Measurements from ENCODE around the gene CDK16.

Gene CDK16

DNA sequence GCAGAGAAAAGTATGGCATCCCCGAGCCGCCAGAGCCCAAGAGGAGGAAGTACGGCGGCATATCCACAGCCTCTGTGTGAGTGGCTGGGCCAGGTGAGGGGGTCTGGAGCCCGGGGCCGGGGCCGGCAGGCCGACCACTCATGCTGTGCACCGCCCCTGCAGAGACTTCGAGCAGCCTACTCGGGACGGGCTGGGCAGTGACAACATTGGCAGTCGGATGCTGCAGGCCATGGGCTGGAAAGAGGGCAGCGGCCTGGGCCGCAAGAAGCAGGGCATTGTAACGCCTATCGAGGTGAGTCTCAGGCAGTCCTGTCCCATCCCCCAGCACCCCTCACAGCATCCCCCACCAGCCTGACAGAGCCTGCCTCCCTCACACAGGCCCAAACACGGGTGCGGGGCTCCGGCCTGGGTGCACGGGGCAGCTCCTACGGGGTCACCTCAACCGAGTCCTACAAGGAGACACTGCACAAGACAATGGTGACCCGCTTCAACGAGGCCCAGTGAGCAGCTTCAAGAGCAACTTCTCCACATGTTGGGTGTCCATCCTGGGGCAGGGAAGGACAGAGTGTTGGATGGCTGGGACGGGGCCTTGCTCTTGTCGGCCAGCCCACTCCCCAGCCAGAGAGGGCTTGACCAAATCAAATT, 32.3 kb upstream of the CDK16 start:
- DNase-seq: no peak

DNA sequence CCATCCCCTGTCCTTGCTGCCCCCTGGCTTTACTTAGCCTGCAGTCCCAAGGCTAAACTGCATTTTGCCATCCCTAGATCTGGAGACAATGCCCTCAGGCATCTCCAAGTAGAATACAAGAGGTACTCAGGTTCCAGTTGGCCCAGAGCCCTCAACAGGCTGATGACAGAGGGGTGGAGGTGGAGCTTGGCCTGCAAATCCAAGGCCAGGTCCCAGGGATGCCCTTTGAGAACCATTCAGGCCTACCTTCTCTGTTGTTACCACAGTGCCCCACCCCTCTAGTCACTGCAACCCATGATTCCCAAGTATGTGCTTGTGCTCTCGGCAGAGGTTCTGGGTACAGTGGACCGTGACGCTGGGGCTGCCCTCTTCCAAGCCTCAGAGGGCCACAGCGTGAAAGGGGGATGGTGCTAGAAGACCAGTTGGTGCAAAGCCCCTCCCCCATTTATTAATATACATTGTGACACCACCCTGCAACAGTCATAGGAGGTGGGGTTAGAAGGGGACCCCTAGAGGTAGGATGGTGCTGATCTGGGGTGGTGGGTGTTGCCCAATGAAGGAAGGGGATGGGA, 31.3 kb upstream of the CDK16 start:
- no peak for DNase-seq

DNA sequence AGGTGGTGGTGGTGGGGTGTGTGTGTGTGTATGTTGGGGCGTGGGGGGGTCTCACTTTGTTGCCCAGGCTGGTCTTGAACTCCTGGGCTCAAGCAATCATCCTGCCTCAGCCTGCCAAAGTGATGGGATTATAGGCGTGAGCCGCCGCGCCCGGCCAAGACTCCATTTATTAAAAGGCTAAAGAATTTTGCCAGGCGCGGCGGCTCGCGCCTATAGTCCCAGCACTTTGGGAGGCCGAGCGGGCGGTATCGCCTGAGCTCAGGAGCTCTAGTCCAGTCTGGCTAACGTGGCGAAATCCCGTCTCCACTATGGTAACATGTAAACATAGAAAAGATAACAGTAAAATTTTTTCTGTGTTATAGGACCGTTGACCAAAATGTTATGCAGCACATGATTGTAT, 28.6 kb upstream of the CDK16 start:
- DNase-seq: no peak

DNA sequence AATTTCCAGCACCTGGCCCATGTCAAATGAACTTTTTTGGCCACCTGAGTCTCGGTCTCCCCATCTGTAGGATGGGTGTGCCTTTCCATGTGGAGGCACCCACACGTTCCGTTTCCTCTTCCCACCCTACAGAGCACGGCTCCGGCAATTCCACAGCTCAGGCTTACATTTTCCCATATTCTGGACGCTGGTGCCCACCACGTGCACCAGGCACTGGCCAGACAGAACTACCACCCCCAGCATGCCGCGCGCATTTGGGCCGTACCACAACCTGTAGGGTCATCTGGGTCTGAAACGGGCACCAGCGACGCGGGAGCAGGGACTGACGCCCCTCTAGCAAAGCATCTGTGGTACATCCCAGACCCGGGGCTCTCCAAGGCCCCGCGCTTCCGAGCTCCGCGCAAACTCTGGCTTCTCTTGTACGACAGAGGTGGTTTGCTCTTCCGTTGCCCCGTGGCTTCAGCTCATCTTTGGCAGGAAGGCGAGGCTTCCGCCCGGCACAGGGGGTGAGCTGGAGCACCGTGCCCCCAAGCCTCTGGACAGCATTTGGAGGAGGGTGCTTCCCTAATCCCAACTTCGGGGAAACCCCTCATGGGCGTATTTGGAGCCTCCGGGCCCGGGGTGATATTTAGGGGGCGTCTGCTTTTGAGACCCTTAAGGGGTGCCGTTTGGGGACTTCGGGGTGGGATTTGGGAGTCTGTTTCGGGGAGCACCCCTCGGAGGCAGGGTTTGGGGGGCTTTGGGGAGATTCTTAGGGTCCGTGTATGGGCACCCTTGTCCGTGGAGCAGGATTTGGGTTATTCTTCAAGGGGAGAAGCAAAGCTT, 27.8 kb upstream of the CDK16 start:
- DNase-seq: peak; percentile 77

DNA sequence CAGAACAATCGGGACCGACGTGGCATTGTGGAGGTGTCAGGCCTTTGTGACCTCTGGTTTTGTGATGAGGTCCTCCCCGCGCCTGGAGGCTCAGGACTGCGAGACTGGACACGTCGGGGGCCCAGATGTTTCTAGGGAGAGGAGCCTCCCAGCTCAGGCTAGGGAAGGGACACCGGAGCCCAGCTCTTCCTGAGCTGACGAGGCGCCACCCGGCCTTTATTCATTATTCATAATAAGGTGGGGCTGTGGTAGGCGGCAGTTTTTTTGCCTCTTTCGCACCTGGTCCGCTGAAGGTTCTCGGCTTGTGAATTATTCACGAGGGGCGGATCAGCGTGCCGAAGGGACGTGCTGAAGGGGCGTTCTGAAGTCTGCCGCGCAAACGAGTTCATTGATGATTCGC, 27.1 kb upstream of the CDK16 start:
- DNase-seq: peak; percentile 34

DNA sequence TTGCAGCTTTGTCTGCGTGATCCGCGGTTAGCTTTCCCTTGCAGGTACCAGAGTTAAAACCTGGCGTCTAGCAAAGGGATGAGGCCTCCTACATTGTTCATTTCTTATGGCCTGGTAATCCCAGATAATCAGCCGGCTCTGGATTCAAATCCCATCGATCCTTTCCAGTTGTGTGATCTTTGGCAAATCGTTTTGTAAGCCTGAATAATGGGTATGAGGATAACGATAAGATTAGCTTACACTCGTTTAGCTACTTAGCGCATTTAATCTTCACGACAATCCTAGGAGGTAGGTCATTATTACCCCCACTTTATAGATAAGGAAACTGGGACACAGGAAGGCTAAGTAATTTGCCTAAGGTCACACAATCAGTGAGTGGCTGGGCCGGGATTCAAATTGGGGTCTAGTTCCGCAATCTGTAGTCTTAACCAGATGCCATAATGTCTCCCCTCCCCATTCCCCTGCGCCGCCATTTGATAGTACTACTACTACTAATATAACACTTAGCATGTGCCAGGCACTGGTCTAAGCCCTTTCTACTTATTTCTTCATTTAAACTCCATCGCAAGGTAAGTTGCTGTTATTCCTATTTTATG, 26.6 kb upstream of the CDK16 start:
- no peak for DNase-seq

DNA sequence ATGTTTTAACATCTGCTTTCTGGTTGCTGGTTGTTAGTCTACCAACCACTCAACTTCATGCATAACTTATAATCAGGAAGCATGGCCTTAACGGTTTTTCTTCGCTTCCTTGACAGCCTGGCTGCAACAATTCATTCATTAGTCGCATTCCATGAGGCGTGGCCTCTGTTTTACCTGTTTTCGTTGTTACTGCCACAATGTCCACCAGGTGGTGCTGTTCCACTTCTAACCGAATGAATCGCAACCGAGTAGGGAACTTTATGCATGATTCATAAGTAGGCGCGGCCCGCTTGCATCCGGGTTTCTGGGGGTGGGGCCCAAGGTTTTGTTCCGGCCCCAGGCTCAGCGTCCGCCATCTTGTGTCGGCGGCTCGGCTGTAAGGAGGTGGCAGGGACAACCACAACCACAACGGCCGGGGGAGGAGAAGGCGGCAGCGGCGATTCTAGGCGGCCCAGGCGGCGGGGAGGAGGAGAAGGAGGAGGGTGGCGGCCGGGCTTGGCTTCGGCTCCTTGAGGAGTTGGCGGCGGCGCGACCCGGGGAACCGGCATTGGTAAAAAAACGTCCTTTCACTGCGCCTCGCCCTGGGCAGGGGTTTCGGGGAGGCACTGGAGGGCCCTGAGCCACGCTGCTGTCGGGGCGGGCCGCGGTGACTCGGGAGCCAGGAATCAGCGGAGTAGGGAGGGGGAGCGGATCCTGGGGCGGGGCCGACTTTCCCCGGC, 24.8 kb upstream of the CDK16 start, which contains the start of gene UBA1:
TSS of gene UBA1 (plus strand) at position 355 of the 719 bp plus-strand sequence. CDS start 4,974 bp downstream, outside the sequence.
- DNase-seq: peak; percentile 96

DNA sequence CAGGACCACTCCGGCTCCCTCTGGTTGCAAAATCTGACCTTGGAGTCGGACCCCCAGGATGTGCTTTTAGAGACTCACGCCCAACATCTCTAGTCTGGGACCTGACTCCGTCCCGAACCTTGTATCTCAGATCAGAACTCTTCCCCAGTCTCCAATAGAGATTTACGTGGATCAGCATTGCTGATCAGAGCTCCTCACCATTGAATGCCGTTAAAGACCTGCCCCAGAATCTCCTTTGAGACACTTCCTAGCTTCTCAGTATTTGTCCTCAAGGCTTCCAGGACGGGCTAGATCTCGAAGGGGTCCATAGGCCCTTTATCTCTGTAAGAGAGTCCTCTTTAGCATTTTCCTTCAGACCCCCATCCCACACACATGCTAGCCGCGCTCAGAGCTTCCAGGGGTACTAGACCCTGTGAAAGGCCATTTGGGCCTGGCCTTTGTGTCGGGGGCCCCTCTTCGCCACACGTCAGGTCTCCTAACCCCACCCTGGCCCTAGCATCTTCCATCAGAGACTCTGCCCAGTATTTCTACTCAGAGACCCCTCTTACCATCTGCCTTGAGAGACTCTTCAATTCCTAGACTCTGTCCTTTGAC, 24.2 kb upstream of the CDK16 start:
- DNase-seq: no peak

DNA sequence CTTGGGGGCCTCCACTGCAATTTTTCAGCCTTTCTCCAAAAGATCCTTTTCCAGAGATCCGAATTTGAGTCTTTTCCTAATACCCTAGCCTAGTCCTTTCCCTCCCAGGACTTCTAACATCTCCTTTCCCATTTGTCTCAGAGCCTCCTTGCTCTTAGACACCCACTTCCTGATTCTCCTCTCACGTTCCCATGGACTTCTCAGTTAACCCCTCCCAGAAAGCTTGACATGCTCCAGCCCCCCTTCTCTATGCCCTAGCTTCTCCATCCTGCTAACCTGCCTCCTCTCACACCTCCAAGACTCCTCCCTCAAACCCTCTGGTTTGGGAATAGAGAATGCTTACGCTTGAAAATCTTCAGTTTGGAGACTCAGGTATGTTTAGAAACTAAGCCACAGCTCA, 22.4 kb upstream of the CDK16 start:
- DNase-seq: no peak

DNA sequence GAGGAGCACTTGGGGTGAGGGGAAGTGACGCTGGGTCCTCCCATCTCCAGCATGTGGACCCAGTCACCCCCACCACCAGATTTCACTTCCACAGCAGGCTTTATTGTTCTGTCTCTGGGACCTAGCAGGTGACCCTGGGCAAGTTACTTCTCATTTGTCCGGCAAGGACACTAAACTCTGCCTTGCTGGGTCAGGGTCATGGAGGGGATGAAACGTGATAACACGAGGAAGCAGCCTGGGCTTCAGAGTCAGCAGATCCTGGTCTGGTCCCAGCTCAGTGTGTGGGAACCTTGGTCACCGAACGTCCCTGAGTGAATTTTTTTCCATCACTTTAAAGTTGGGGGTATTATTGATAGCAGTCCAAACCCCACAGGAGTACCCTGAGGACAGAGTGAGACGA, 21.0 kb upstream of the CDK16 start:
- DNase-seq: no peak

DNA sequence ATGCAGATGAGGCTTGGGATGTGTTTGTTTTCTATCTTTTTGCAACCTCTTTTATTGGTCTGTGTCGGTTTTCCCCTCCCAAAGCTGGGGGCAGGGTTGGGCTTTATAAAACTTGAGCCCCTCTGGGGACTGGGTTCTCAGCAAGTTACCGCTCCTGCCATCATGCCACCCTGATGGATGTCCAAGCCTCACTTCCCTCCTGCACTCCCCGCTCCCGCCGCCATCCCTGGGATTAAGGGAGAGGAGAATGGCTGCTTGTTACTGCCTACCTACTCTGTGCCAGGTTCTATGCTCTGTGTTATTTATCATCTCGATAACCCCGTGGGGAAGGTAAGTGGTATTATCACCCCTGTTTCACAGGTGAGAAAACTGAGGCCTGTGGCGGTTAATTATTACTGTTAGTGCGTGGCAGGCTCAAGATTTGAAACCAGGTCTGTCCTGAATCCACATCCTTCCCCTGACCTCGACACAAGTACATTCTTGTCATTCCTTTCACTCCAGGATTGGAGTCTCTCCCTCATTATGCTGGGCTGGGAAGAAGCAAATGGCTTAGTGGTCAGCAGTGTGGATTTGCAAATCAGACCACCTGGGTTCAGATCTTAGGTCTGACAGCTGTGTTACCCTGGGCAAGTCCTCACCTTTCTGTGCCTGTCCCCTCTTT, 20.3 kb upstream of the CDK16 start:
- no peak for DNase-seq

DNA sequence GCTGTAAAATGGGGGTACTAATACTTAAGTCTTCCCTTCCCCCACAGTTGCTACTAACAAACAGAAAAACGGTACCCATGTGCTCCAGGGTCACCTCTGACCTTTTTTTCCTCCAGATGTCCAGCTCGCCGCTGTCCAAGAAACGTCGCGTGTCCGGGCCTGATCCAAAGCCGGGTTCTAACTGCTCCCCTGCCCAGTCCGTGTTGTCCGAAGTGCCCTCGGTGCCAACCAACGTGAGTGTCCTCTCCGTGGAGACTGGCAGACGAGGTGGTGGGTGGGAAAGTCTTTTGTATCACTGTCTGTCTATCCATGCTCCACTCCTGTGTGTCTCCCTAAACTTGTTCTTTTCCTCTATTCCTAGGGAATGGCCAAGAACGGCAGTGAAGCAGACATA, 19.8 kb upstream of the CDK16 start:
- no peak for DNase-seq

DNA sequence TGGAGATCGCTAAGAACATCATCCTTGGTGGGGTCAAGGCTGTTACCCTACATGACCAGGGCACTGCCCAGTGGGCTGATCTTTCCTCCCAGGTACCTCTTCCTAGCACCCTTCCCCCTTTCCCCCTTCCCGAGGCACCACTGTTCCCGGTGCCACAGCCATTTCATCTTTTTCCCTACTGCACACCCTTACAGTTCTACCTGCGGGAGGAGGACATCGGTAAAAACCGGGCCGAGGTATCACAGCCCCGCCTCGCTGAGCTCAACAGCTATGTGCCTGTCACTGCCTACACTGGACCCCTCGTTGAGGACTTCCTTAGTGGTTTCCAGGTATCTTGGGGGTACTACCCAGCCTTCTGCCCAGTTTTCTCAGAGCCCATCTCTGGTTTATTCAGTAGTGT, 19.2 kb upstream of the CDK16 start:
- no peak for DNase-seq

DNA sequence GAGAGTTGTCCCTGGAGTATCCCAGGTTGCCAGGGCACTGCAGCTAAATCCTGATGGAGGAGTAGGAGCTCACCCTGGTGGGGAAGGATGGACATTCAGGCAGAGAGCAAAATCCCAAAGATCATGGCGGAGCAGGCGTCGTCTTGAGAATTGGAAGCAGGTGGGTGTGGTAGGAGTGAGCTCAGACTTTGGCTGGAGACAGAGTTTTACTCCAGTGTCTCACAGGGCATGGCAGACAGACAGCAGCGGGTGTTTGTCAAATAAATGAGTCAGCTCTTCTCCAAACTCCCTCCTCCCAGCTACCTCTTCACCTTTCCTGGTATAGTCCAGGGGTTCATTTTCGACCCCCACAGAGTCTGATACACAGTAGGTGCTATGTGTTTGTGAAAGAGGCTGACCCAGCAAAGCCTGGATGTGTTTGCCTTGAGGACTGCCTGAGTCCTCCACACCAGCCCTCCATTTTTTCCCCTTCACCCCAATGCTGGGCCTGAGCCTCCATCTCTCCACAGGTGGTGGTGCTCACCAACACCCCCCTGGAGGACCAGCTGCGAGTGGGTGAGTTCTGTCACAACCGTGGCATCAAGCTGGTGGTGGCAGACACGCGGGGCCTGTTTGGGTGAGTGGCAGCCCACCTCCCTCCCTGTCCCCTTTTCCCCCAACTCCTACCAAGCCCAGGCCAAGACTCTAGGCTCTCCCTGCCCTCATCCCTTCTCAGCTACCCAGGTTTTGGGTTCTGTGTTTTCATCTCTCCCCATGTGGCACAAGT, 17.9 kb upstream of the CDK16 start:
- no peak for DNase-seq

DNA sequence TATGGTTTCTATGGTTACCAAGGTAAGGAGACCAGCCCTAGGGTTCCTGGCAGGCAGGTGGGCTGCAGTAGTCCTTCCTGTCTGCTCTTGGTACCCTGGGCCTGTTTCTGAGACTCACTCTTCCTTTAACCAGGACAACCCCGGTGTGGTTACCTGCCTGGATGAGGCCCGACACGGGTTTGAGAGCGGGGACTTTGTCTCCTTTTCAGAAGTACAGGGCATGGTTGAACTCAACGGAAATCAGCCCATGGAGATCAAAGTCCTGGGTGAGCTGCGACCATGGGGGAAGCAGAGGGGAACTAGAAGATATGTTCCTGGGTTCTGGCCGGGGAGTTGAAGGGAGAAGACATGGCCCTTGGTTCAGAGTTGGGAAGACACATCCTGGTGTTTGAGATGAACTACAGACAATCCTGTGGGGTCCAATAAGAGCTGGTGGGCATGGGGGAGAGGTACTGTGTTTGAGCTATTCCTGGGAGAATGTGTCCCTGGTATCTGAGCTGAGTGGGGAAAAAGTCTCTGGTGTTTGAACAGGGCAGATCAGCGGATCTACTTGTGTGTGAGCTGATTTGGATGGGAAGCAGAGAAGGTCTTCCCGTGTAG, 17.0 kb upstream of the CDK16 start:
- no peak for DNase-seq

DNA sequence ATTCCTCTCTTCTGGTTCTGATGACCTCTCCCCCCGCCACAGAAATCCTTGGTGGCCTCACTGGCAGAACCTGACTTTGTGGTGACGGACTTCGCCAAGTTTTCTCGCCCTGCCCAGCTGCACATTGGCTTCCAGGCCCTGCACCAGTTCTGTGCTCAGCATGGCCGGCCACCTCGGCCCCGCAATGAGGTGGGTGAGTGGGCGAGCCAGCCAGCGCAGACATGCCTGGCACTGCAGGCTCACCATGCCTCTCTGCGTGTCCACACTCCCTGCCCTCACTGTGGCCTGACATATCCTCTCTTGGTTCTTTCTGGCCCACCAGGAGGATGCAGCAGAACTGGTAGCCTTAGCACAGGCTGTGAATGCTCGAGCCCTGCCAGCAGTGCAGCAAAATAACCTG, 16.2 kb upstream of the CDK16 start:
- no peak for DNase-seq

DNA sequence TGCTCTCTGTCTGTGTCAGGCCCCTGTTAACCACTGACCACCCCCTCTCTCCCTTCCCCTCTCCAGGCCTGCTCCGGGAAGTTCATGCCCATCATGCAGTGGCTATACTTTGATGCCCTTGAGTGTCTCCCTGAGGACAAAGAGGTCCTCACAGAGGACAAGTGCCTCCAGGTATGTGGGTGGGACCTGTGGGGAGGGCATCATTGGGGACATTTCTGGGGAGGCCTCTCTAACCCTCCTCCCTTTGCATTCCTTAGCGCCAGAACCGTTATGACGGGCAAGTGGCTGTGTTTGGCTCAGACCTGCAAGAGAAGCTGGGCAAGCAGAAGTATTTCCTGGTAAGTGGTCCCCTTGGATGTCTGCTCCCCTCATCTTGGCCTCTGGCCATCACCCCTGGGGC, 15.6 kb upstream of the CDK16 start:
- DNase-seq: no peak

DNA sequence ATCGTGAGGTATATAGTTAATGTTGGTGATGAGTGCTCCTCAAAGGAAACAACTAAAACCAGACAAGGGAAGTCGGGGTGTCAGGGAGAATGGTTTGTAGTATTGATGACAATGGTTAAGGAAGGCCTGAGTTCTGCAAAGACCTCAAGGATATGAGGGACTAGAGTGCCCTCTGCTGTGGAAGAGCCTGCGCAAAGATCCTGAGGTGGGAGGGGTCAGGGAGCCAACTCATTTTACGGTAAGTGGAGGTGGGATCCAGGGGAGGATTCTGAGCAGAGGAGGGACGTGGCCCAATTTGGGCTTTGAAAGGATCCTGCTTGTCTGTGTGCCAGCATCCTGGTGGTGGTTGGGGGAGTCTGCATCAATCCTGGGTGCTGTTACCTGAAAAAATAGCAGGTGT, 13.5 kb upstream of the CDK16 start:
- DNase-seq: no peak

DNA sequence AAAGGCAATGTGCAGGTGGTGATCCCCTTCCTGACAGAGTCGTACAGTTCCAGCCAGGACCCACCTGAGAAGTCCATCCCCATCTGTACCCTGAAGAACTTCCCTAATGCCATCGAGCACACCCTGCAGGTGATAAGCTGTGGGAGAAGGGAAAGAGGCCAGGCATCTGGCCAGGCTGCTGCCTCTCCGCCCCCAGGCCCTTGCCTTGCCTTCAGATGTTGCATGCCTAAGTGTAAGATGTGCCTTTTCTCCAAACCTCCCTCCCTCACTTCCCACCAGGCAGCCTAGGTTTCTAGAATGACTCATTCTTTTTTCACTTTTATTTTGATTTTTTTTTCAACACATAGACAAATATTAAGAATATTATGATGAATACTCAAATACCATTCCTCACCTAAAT, 12.2 kb upstream of the CDK16 start:
- no peak for DNase-seq

DNA sequence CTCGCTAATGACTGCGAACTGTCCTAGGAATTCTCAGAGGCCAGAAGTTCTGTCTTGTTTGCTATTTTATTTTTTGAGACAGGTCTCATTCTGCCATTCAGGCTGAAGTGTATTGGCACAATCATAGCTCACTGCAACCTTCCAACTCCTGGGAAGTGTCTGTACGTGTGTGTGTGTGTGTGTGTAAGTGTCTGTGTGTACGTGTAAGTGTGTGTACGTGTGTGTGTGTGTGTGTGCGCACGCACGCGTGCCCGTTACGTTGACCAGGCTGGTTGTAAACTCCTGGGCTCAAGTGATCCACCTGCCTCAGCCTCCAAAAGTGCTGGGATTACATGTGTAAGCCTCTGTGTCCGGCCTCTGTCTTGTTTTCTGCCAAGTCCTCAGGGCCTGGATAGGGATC, 10.4 kb upstream of the CDK16 start:
- no peak for DNase-seq
